Measurements from ENCODE around the gene TBC1D9.
"Not testable (repeated sequence)": the region's sequence is repeated elsewhere in the genome, so short reads cannot be mapped to it uniquely, and the experiment has no call there.

The TBC1D9 gene

DNA sequence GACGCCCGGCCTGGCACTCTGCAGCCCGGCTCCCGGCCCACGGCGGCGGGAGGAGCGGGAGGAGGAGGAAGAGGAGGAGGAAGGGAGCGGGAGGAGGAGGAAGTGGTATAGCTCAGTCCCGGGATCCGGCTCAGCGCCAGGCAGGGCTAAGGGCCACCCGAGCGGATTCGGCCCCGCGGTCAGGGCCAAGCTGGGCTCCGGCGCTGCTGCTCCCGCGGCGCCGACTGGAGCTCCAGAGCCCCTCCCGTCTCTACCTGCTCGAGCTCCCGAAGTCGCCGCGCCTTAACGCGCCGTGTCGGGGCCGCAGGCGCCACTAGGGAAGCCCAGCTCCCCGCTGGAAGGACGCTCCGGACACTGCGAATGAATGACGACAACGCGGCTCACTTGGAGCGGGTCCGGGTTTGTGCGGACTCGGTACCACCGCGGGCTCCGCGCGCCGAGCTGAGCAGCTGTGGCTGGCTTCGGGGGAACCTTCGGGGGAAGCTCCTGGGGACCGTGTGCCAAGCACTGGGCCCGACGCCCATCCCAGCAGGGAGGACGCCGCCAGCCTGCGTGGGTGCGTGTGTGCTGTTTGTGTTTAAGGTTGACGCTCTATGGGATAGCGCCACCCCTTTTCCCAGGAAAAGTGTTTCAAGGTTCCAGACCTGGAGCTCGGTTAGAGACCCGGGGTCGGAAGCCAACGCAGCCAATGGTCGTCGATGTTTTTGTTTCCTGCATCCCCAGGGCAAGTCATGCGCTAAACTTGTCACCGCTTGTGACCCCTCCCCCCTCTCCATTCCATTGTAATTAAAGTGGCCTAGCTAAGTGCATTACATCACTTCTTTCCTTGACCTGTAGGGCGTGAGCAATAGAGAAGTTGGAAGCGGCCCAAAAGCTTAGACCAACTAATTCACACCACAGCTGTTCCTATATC, at the start of gene TBC1D9:
Gene TBC1D9 (minus strand): TSS at position 67 of the 913 bp plus-strand sequence. CDS start 340 bp downstream, outside the sequence.
- peak in 1 of 2 experiments; percentile 22 for DNase-seq

- no peak for DNase-seq
These were observed 49.1 kb upstream of the TBC1D9 start for GRCh38 chr4:140805293-140805692.

GRCh38 chr4:140802591-140802990, 46.4 kb upstream of the TBC1D9 start:
- DNase-seq, result no peak

DNA sequence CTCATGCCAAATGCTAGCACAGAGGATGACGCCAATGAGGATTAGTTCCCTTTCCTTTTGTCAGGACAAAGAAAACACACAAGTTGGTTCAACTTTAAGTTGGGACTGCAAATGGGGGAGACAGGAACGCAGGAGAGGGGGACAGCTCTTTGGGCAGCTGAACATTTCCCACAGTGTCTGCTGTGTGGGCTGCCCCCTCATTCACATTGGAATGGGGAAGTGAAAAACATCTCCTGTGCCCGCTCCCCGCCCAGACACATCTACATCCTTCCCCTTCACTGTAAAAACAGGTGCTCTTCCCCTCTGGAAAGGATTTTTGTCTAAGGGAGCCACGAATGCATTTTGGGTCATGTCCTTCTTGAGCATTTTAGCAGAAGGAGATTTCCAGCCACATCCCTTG, 44.5 kb upstream of the TBC1D9 start:
- no peak for DNase-seq

DNA sequence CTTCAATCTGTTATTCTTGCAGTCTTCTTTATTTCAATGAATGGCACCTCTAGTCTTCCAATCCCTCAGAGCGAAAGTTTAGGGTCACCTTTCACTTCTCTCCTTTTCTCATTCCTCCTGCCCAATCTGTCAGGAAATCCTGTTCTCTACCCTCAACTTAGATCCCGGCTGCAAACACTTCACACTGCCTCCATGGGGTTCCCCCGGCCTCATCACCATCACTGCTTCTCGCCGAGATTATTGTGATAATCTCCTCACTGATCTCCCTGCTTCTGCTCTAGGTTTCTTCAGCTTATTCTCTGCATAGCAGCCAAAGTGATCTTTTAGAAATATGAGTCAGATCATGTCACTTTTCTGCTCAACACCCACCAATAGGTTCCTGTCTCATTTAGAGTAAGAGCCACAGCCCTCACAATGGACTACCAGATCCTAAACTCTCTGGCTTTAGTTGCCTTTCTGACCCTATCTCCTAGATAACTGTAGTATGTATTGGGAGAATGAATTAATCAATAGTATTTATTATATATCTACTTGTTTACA, 43.6 kb upstream of the TBC1D9 start:
- no peak for DNase-seq

DNA sequence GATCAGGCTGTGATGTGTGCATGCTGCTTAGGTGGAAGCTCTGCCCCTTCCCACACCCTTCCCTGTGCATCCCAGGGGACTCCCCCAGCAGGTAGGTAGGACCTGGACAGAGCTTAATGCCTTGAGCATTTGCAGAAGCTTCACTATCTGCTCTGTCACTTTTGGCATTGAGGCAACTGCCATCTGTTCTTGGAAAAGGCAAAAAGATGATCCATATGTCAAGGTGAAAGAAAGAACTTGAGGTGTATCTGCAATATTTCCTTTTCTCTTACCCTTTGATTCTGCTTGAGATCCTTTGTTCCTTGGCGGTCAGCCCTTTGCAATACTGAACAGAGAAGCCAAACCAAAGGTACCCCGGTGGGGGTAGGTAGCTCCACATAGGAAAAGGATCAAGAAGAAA, 37.1 kb upstream of the TBC1D9 start:
- DNase-seq, result no peak

DNA sequence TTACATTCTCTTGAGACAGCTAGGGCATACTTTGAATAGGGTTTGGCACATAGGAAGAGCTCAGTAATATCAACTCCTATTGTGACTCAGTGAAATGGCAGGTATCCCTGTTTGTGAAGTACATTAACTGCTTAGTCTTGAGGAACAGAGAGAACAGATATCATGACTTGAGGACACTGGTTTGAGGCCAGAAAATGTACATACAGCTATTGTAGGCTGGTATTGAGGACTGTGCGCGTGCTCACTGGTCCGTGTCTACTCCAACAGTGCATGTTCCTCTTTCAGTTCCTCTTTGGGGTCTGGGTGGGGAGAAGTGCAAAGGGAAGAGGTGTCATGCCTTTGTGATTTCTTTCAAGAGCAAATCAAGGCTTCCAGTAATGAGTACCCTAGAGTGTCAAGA, 34.6 kb upstream of the TBC1D9 start:
- no peak for DNase-seq

- DNase-seq, result no peak
These were observed 34.0 kb upstream of the TBC1D9 start for GRCh38 chr4:140790171-140790570.

DNA sequence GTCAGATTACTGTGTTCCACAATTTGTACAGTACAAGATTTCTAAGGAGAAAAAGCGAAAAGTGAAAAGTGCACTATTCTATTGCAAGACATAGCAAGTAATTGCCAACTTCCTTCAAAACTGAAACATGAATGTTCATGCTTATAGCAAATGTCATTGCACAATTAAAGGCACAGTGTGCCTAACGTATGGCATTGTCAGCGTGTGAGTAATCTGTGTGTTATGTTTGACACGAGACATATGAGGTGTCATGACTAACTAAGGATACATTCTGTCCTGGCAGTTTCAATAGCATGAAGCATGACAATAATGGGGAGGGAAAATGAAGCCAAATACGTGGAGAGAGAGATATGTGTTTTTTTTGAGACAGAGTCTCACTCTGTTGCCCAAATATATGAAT, 33.6 kb upstream of the TBC1D9 start:
- no peak for DNase-seq

- DNase-seq, result not testable (repeated sequence)
These were observed 26.6 kb upstream of the TBC1D9 start for GRCh38 chr4:140782787-140783186.

GRCh38 chr4:140781596-140781995, 25.4 kb upstream of the TBC1D9 start:
- DNase-seq, result no peak

DNA sequence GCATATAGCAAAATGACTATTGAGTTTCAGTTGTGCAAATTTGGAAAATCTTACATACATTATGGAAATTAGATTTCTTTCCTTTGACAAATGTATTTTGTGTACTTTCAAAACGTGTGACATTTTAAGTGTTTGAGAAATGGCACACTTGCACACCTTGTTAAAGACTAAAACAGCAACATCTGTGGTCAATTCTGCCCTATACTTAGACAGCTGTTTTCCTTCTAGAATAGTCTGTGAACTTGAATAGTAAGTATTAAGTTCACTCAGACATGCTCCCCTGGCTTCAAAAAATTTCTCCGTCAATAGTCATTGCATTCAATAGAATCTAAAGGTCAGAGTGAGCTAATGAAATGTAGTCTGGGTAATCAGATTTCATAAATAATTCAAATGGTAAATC, 21.7 kb upstream of the TBC1D9 start:
- DNase-seq, result no peak

GRCh38 chr4:140777386-140777785, 21.2 kb upstream of the TBC1D9 start:
- no peak for DNase-seq

DNA sequence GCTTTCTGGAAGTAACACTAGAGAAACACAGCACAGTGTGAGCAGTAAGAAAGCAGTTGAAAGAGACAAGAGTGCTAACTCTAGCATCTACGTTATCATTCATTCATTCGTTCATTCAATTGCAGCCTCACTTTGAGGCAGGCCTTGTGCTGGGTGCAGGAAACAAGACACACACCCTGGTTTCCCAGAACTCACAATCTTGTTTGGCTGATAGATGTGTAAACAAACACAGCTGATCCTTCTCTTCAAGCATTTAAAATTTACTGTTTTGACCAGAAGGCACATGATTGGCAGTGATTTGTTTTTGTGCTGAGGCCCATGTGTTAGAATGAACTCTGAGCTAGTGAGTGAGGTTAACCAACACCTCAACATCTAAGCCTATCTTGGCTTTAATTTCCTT, 20.4 kb upstream of the TBC1D9 start:
- DNase-seq, result no peak

GRCh38 chr4:140774956-140775355, 18.8 kb upstream of the TBC1D9 start:
- DNase-seq, result no peak

DNA sequence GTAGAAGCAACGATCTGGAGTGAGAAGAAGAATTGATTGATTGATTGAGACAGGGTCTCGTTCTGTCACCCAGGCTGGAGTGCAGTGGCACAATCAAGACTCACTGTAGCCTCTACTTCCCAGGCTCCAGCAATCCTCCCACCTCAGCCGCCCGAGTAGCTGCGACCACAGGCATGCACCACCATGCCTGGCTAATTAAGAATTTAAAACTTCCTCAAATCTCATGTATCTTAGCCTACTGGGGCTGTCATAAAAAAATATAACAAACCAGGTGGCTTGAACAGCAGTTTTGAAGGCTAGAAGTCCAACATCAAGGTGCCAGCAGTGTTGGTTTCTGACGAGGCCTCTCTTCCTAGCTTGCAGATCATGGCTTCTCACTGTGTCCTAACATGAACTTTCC, 18.3 kb upstream of the TBC1D9 start:
- DNase-seq, result no peak

DNA sequence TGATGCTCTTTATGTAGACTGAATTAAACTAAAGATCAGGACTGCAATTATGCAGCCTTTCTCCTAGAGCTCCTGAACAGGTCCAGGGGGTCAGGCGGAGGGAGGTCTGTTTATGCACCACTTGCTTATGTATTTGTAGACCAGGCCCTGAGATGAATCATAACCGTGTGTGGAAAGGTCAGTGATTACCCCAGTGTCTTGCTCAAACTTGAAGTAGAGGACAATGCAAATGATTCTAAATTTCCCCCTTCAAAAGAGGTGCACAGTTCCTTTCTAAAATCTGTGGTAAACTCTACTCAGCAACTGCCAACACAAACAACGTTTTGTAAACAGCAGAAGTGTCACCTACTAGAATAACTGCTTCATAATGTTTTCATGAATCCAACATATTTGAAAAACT, 13.0 kb upstream of the TBC1D9 start:
- no peak for DNase-seq

GRCh38 chr4:140764785-140765392, 8.7 kb upstream of the TBC1D9 start:
- no peak for DNase-seq

- no peak for DNase-seq
These were observed 6.0 kb upstream of the TBC1D9 start for GRCh38 chr4:140762202-140762601.

GRCh38 chr4:140757232-140757630, 1.0 kb upstream of the TBC1D9 start:
- DNase-seq, result no peak

- peak; percentile 21 to 29 for DNase-seq
These were observed 339 bp downstream of the TBC1D9 start for GRCh38 chr4:140755774-140756318.

GRCh38 chr4:140754918-140755773, 1.0 kb downstream of the TBC1D9 start:
- no peak for DNase-seq

DNA sequence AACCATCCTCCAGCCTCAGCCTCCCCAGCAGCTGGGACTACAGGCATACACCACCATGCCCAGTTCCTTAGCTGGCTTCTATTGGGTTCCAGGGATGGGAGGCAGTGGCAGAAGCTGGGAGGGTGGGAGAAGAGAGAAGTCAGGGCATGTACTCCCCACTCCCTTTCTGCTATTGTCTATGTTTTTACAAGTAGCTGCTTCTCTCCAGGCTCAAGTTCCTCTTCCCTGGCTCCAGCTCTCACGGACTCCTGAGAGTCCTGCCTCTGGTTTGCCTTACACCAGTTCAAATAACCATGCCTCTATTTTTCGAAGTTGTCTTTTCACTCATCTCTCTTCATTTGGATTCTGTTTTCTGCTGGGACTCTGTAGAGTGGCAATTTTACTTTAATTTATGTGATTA, 2.9 kb downstream of the TBC1D9 start:
- DNase-seq, result no peak

Data from activated T-cell treated with anti-CD3 and anti-CD28 coated beads, Interleukin-2, amount 50 U/mL, for 48 hours (primary cell).